ENCODE data around the gene PRIM2.
"Not testable (repeated sequence)": the region's sequence is repeated elsewhere in the genome, so short reads cannot be mapped to it uniquely, and the experiment has no call there.

Gene PRIM2

DNA sequence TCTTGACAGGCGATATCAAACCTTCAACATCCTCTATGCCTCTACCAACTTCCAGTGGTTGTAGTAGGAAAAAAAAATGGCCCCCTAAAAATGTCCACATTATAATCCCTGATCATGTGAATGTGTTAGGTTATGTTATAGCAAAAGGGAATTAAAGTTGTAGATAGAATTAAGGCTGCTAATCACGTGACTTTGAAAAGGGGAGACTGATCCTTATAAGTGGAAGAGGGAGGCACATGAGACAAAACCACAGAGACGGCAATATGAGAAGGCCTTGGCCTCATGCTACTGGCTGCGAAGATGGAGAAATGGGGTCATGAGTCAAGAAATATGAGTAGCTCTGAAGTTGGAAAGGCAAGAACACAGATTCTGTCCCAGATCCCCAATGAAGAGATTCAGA, 358.0 kb downstream of the PRIM2 start:
- not testable (repeated sequence) for DNase-seq (ENCODE audit: low spot score)

DNA sequence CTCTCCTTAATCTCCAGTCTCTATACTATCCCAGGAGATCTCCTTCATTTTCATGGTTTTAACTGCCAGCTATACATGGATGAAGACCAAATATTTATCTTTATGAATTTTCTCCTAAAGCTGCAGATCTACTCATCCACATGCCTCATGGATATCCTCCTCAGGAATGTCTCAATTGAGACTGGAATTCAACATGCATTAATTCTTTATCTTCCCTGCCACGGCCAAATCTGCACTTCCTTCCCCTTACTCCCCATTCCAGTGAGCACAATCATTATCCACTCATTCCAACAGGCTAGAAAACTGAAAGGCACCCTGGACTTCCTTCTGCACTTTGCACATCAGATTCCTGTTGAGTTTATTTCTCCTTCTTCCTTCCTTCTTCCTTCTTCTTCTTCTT, 379.0 kb downstream of the PRIM2 start:
- not testable (repeated sequence) for DNase-seq (ENCODE audit: low spot score)

Data from GM20000 (cell line).